ENCODE measurements around the gene BLM. TPM values are rescaled to one million over a fixed set of nuclear protein-coding genes. Genes with fewer than 3 reads are reported as not detected.

Gene BLM
- total and polyA plus RNA-seq, 7 donors: 0.27 to 15.6 (median 1.7) TPM

- Histone ChIP-seq H3K4me1 (no peaks in the 10 kb centered on the region), H3K27me3 (ENCODE audit: insufficient read depth in 3 of 3, low read length in 2 of 3) (no peaks in the 10 kb centered on the region), H3K36me3 (ENCODE audit: insufficient read depth in 1 of 2, low read depth in 1 of 2) (no peaks in the 10 kb centered on the region), H3K4me3 (no peak overlapping the region), H3K9me3 (no peaks in the 10 kb centered on the region), H3K27ac (no peak overlapping the region)
- TF ChIP-seq CTCF (IDR thresholded peaks at IDR 0.05): no peak
- WGBS, 3 donors: 63 to 67% (median 63%) methylated on average over 19 of the region's 19 CpGs
- intact Hi-C loops (cut with DNase I): no loop called here
- DNase-seq (no peak), ATAC-seq (peak in 1 of 4 donors; percentile 28)
Measured at GRCh38 chr15:90839187-90840071, 122.3 kb downstream of the BLM start.

GRCh38 chr15:90840157-90840855 is 123.2 kb downstream of the BLM start:
- Histone ChIP-seq H3K4me1 (no peaks in the 10 kb centered on the region), H3K36me3 (ENCODE audit: insufficient read depth in 1 of 2, low read depth in 1 of 2) (no peaks in the 10 kb centered on the region), H3K27ac (no peak overlapping the region), H3K4me3 (no peak overlapping the region), H3K9me3 (no peaks in the 10 kb centered on the region), H3K27me3 (ENCODE audit: insufficient read depth in 3 of 3, low read length in 2 of 3) (no peaks in the 10 kb centered on the region)
- intact Hi-C loops (cut with DNase I): no loop called here
- DNase-seq (no peak), ATAC-seq (no peak)
- WGBS, 3 donors: 93 to 94% (median 93%) methylated on average over 18 of the region's 18 CpGs
- TF ChIP-seq CTCF (IDR thresholded peaks at IDR 0.05): no peak

GRCh38 chr15:90840954-90841353 is 123.8 kb downstream of the BLM start:
- Histone ChIP-seq H3K4me3 (no peak overlapping the region), H3K27ac (no peak overlapping the region), H3K27me3 (ENCODE audit: insufficient read depth in 3 of 3, low read length in 2 of 3) (no peaks in the 10 kb centered on the region), H3K36me3 (ENCODE audit: insufficient read depth in 1 of 2, low read depth in 1 of 2) (no peaks in the 10 kb centered on the region), H3K4me1 (no peaks in the 10 kb centered on the region), H3K9me3 (no peaks in the 10 kb centered on the region)
- TF ChIP-seq CTCF (IDR thresholded peaks at IDR 0.05): no peak
- DNase-seq (no peak), ATAC-seq (no peak)
- 87 to 91% (median 90%) methylated on average over 8 of the region's 8 CpGs for WGBS, 3 donors
- intact Hi-C loops (cut with DNase I): no loop called here

- Histone ChIP-seq H3K4me3 (no peak overlapping the region), H3K27me3 (ENCODE audit: insufficient read depth in 3 of 3, low read length in 2 of 3) (no peaks in the 10 kb centered on the region), H3K9me3 (no peaks in the 10 kb centered on the region), H3K4me1 (no peaks in the 10 kb centered on the region), H3K27ac (no peak overlapping the region), H3K36me3 (ENCODE audit: insufficient read depth in 1 of 2, low read depth in 1 of 2) (no peaks in the 10 kb centered on the region)
- WGBS, 3 donors: 63 to 80% (median 78%) methylated on average over 5 of the region's 5 CpGs
- intact Hi-C loops (cut with DNase I): no loop called here
- TF ChIP-seq CTCF (IDR thresholded peaks at IDR 0.05): no peak
- no peak for DNase-seq
- ATAC-seq: peak in 2 of 4 donors; percentile 21 to 26
Measured at GRCh38 chr15:90844696-90845095, 127.5 kb downstream of the BLM start.

All from psoas muscle (tissue), 8 donors.